Gastrocnemius medialis (tissue), 4 donors: Measurements from ENCODE around the gene ARHGAP29. TPM values are rescaled to one million over a fixed set of nuclear protein-coding genes. Genes with fewer than 3 reads are reported as not detected.
A peak's percentile ranks its signal among the peaks of the same experiment; 100 is the strongest.

Experiments
- ATAC-seq, 2 donors: fragments of 150-250 bp; one replicate each; pipeline ENCODE4 v1.9.1; 2016
- DNase-seq, 2 donors: peaks; one replicate each; pipeline ENCODE4 v3.0.0-alpha.2; 2019
- H3K27ac ChIP-seq, 4 donors: fragments of 200-600 bp; sonication (generic); 1 replicate in 1 of 4; 2 replicates in 3 of 4; pipeline ENCODE4 v1.5.1; 2016 to 2018; ENCODE audit warnings: mild to moderate bottlenecking in 2 of 4, moderate library complexity in 1 of 4
- H3K27me3 ChIP-seq, 3 donors: fragments of 200-600 bp; sonication (generic) in 2 of 3; 1 replicate in 1 of 3; 2 replicates in 2 of 3; pipeline versions ENCODE4 v1.5.1 to v1.6.0; 2016 to 2019; ENCODE audit warnings: mild to moderate bottlenecking in 1 of 3, moderate library complexity in 1 of 3
- H3K36me3 ChIP-seq, 2 donors: fragments of 200-600 bp; sonication (generic) in 1 of 2; one replicate each; pipeline ENCODE4 v1.5.1; 2017 to 2018
- H3K4me1 ChIP-seq, 2 donors: fragments of 200-600 bp; sonication (generic) in 1 of 2; one replicate each; pipeline ENCODE4 v1.5.1; 2016 to 2017; ENCODE audit warnings: mild to moderate bottlenecking in 2 of 2
- H3K4me3 ChIP-seq, 4 donors: fragments of 200-600 bp; sonication (generic) in 3 of 4; 1 replicate in 1 of 4; 2 replicates in 3 of 4; pipeline ENCODE4 v1.5.1; 2016 to 2019; ENCODE audit warnings: mild to moderate bottlenecking in 2 of 4
- H3K9me3 ChIP-seq, 3 donors: fragments of 200-600 bp; sonication (generic) in 2 of 3; 1 replicate in 1 of 3; 2 replicates in 2 of 3; pipeline ENCODE4 v1.5.1; 2016 to 2019
- CTCF ChIP-seq, 5 experiments: fragments of 450-650 bp in 3 of 5; fragments of 200-600 bp in 2 of 5; sonication (generic) in 2 of 5; IDR thresholded peaks in 4 of 5; conservative IDR thresholded peaks in 1 of 5; 1 replicate in 4 of 5; 2 replicates in 1 of 5; pipeline ENCODE4 v1.5.1; 2016 to 2019; ENCODE audit warnings: antibody characterized with exemption in 5 of 5, mild to moderate bottlenecking in 3 of 5, moderate library complexity in 3 of 5
- POLR2A ChIP-seq, 2 donors: fragments of 450-650 bp; IDR thresholded peaks; one replicate each; pipeline ENCODE4 v1.6.1; 2017; ENCODE audit warnings: antibody characterized with exemption in 2 of 2, mild to moderate bottlenecking in 2 of 2, moderate library complexity in 2 of 2
- in situ Hi-C, 4 donors: fragments of 200-750 bp; cut with MboI; loops; one replicate each; pipeline versions ENCODE4 v1.15.0 to v1.8.0; 2017; ENCODE audit warnings: low sequenced_read_pairs in 4 of 4
- intact Hi-C: fragments of 100-400 bp; cut with DNase I; formaldehyde crosslinking; loops from one replicate; pipeline ENCODE4 v1.15.1; 2023; ENCODE audit warnings: low total_unique reads
- total RNA-seq, 4 donors: library from RNA; depleted of rRNA; stranded (reverse); fragments of >200 nt; gene quantifications; one replicate each; pipeline versions ENCODE4 v1.1.0 to v1.2.3, GENCODE V29; 2016

ARHGAP29 gene
- total RNA-seq, 4 donors from 2014 or later, result 10.0 to 13.5 (median 11.6) TPM

DNA sequence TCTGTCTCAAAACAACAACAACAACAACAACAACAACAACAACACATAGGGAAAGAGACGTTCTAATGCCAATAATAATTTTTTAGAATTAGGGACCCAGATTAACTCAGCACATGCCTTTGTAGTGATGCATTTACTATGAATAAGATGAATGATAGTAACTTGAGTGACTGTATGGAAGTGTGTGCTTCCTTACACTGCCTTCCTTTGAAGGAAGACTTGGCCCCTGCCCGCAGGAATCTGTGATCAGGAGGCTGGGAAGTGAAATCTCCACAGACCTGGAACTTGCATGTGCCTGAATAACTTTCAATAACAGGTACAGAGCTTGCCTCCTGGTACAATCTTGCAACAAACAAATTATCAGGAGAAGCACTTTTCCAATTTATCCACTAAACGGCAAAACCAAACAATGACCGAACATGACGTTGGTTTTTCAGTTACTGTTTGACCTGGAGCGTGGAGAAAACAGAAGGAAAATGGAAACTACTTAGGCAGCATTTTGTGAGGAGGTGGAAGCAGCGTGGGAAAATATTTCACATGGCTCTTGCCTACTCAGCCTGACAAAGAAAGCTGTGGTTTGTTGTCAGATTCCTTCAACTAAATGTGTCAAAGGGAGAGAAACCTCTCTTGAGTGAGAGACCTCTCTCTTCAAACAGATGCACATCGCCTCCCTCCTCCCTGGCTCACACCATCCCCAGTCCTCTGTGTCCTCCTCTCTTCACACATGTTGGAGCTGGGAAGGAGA lies 106.4 kb downstream of the ARHGAP29 start:
- DNase-seq, result no peak
- ATAC-seq, result no peak
- H3K36me3 ChIP-seq, result no peaks in the 10 kb centered on the region
- H3K4me3 ChIP-seq, result no peak overlapping the region
- TF ChIP-seq CTCF (IDR thresholded peaks at IDR 0.05 in 4 of 5, conservative IDR thresholded peaks at IDR 0.05 in 1 of 5) (no peak), POLR2A (IDR thresholded peaks at IDR 0.05) (no peak)
- no peaks in the 10 kb centered on the region for H3K27me3 ChIP-seq
- no peaks in the 10 kb centered on the region for H3K9me3 ChIP-seq
- in situ Hi-C loops (no loop called here), intact Hi-C loops (no loop called here)
- H3K27ac ChIP-seq, result peak overlapping the region in 2 of 4 donors; percentile 24 to 31
- no peaks in the 10 kb centered on the region for H3K4me1 ChIP-seq

- no peaks in the 10 kb centered on the region for H3K4me1 ChIP-seq
- intact Hi-C loops (no loop called here), in situ Hi-C loops (no loop called here)
- H3K27me3 ChIP-seq, result no peaks in the 10 kb centered on the region
- ATAC-seq (no peak), DNase-seq (no peak)
- no peak for TF ChIP-seq POLR2A (IDR thresholded peaks at IDR 0.05)
- no peak for TF ChIP-seq CTCF (IDR thresholded peaks at IDR 0.05 in 4 of 5, conservative IDR thresholded peaks at IDR 0.05 in 1 of 5)
- H3K36me3 ChIP-seq, result no peaks in the 10 kb centered on the region
- H3K4me3 ChIP-seq, result no peak overlapping the region
- H3K27ac ChIP-seq, result no peak overlapping the region
- no peaks in the 10 kb centered on the region for H3K9me3 ChIP-seq
These were observed 110.7 kb downstream of the ARHGAP29 start for GRCh38 chr1:94126651-94127050.

GRCh38 chr1:94125551-94126514 lies 111.6 kb downstream of the ARHGAP29 start:
- no peak for ATAC-seq
- H3K27ac ChIP-seq, result no peak overlapping the region
- DNase-seq, result no peak
- H3K4me3 ChIP-seq, result no peak overlapping the region
- H3K4me1 ChIP-seq, result no peaks in the 10 kb centered on the region
- no peaks in the 10 kb centered on the region for H3K27me3 ChIP-seq
- no peaks in the 10 kb centered on the region for H3K9me3 ChIP-seq
- TF ChIP-seq CTCF (IDR thresholded peaks at IDR 0.05 in 4 of 5, conservative IDR thresholded peaks at IDR 0.05 in 1 of 5) (no peak), POLR2A (IDR thresholded peaks at IDR 0.05) (no peak)
- no peaks in the 10 kb centered on the region for H3K36me3 ChIP-seq
- intact Hi-C loops, result no loop called here
- in situ Hi-C loops, result no loop called here

GRCh38 chr1:94124538-94124937 lies 112.8 kb downstream of the ARHGAP29 start:
- Histone ChIP-seq H3K4me3 (no peak overlapping the region), H3K9me3 (no peaks in the 10 kb centered on the region), H3K4me1 (no peaks in the 10 kb centered on the region), H3K27ac (no peak overlapping the region), H3K27me3 (no peaks in the 10 kb centered on the region), H3K36me3 (no peaks in the 10 kb centered on the region)
- in situ Hi-C loops, result no loop called here
- intact Hi-C loops, result no loop called here
- DNase-seq, result no peak
- TF ChIP-seq POLR2A (IDR thresholded peaks at IDR 0.05), result no peak
- TF ChIP-seq CTCF (IDR thresholded peaks at IDR 0.05 in 4 of 5, conservative IDR thresholded peaks at IDR 0.05 in 1 of 5), result no peak
- no peak for ATAC-seq
